NT2/D1 (cell line): ENCODE data around the gene DCP2.

ENCODE experiments used
- DNase-seq: peaks from one replicate; pipeline ENCODE4 v3.0.0-alpha.2; 2011; ENCODE audit warnings: low read depth, low spot score
- H3K27me3 ChIP-seq: 2 replicates; pipeline ENCODE4 v1.6.0; 2011; ENCODE audit warnings: mild to moderate bottlenecking; ENCODE audit not compliant: insufficient read length, insufficient read depth
- H3K36me3 ChIP-seq: 2 replicates; pipeline ENCODE4 v1.6.1; 2011; ENCODE audit warnings: mild to moderate bottlenecking, low read length, mixed read lengths; ENCODE audit not compliant: insufficient read depth, insufficient read length
- H3K4me1 ChIP-seq: 2 replicates; pipeline ENCODE4 v1.5.1; 2011; ENCODE audit not compliant: insufficient read depth, insufficient read length
- H3K4me3 ChIP-seq: 2 replicates; pipeline ENCODE4 v1.5.1; 2011; ENCODE audit warnings: low read depth; ENCODE audit not compliant: insufficient read length
- H3K9ac ChIP-seq: 2 replicates; pipeline ENCODE4 v1.6.0; 2011; ENCODE audit warnings: low read depth; ENCODE audit not compliant: insufficient read length
- H3K9me3 ChIP-seq: 2 replicates; pipeline ENCODE4 v1.5.1; 2011; ENCODE audit warnings: mild to moderate bottlenecking, low read length; ENCODE audit not compliant: insufficient read depth
- SUZ12 ChIP-seq: IDR thresholded peaks from 2 replicates; pipeline ENCODE4 v1.6.1; 2011; ENCODE audit not compliant: insufficient read length, insufficient read depth; ENCODE audit errors: extremely low read depth
- YY1 ChIP-seq: IDR thresholded peaks from 2 replicates; pipeline ENCODE4 v1.6.1; 2011; ENCODE audit not compliant: insufficient read length, insufficient read depth
- ZNF274 ChIP-seq: IDR thresholded peaks from 2 replicates; pipeline ENCODE4 v1.6.1; 2011; ENCODE audit warnings: mild to moderate bottlenecking, low read depth, low read length

DCP2 gene

GRCh38 chr5:113024076-113024697, 47.6 kb downstream of the DCP2 start:
- Histone ChIP-seq H3K4me3 (no peak overlapping the region), H3K27me3 (no peaks in the 10 kb centered on the region), H3K9me3 (no peaks in the 10 kb centered on the region; the same call in 1 of the 2 replicates), H3K4me1 (no peaks in the 10 kb centered on the region), H3K36me3 (peaks cover 56% of the 10 kb centered on the region), H3K9ac (no peak overlapping the region)
- TF ChIP-seq ZNF274 (no peak), YY1 (no peak), SUZ12 (no peak)
- no peak for DNase-seq

GRCh38 chr5:113025596-113025995, 49.0 kb downstream of the DCP2 start:
- no peak for DNase-seq
- no peak overlapping the region for H3K9ac ChIP-seq
- no peaks in the 10 kb centered on the region; the same call in 1 of the 2 replicates for H3K9me3 ChIP-seq
- H3K4me1 ChIP-seq, result no peaks in the 10 kb centered on the region
- no peak overlapping the region for H3K4me3 ChIP-seq
- peaks cover 49% of the 10 kb centered on the region for H3K36me3 ChIP-seq
- no peaks in the 10 kb centered on the region for H3K27me3 ChIP-seq
- TF ChIP-seq SUZ12 (no peak), YY1 (no peak), ZNF274 (no peak)

DNA sequence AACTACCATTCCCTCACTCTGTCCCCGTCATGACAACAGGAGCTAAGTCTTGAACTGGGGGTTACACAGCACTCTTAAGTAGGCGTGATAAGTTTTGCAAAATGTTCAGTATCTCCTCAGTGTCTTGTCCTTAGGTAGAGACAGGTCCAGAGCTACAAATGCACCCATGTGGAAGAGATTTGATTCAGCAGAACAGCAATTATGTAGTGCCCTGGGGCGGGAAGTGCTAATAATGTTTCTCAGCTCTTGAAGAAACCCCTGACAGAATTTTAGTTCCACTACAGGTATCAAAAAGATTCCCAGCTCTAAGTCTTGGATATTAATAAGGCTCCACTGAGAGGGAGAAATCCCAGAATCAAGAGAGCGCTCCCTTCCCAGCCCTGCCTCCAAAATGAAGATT, 49.6 kb downstream of the DCP2 start:
- Histone ChIP-seq H3K4me3 (no peak overlapping the region), H3K9ac (no peak overlapping the region), H3K36me3 (peaks cover 44% of the 10 kb centered on the region), H3K9me3 (no peaks in the 10 kb centered on the region; the same call in 1 of the 2 replicates), H3K4me1 (no peaks in the 10 kb centered on the region), H3K27me3 (no peaks in the 10 kb centered on the region)
- no peak for DNase-seq
- no peak for TF ChIP-seq ZNF274
- TF ChIP-seq SUZ12, result no peak
- TF ChIP-seq YY1, result no peak

DNA sequence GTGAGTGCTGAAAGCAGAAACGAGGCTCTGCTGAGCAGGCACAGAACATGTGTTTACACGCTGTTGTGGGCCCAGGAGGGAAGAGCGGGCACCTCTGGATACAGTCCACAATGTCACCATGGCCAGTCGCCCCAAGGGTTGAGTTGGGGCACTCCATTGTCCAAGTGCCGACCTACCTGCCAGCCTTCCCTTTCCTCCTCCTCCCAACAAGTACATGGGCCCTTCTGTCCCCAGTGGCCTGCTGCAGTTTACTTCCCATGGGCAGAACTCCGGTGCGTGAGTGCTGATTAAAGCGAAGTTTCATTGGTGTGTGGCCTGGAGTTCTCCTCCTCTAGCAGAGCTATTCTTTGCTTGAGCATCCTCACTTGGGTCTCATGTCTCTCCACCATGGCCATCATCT, 50.4 kb downstream of the DCP2 start:
- Histone ChIP-seq H3K4me1 (no peaks in the 10 kb centered on the region), H3K36me3 (peaks cover 44% of the 10 kb centered on the region), H3K9me3 (no peaks in the 10 kb centered on the region; the same call in 1 of the 2 replicates), H3K27me3 (no peaks in the 10 kb centered on the region), H3K9ac (no peak overlapping the region), H3K4me3 (no peak overlapping the region)
- no peak for TF ChIP-seq SUZ12
- TF ChIP-seq ZNF274, result no peak
- TF ChIP-seq YY1, result no peak
- no peak for DNase-seq

DNA sequence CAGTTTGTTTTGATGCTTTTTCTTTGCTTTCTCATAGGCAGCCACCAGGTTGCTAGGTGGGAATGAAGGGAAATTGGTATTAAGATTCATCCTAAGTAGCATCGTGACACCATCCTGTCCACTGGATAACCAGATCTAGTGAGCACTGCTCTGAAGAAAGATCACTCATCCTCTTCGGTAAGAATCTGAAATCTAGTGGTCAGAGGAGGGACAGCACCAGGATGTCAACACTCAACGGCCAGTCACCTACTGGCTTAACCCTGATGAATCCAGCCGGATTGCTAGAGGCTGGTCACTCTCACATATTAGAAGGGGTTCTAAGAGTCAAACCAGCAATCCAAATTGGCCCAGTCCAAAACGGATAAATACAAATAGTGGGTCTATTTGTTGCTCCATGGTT, 50.8 kb downstream of the DCP2 start:
- no peak for DNase-seq
- Histone ChIP-seq H3K4me3 (no peak overlapping the region), H3K36me3 (peaks cover 44% of the 10 kb centered on the region), H3K27me3 (no peaks in the 10 kb centered on the region), H3K4me1 (no peaks in the 10 kb centered on the region), H3K9ac (no peak overlapping the region), H3K9me3 (no peaks in the 10 kb centered on the region; the same call in 1 of the 2 replicates)
- no peak for TF ChIP-seq SUZ12
- TF ChIP-seq ZNF274, result no peak
- TF ChIP-seq YY1, result no peak

GRCh38 chr5:113029614-113030013, 53.0 kb downstream of the DCP2 start:
- Histone ChIP-seq H3K9me3 (no peaks in the 10 kb centered on the region; the same call in 1 of the 2 replicates), H3K36me3 (peaks cover 33% of the 10 kb centered on the region), H3K9ac (no peak overlapping the region), H3K4me1 (no peaks in the 10 kb centered on the region), H3K27me3 (no peaks in the 10 kb centered on the region), H3K4me3 (no peak overlapping the region)
- TF ChIP-seq YY1 (no peak), SUZ12 (no peak), ZNF274 (no peak)
- no peak for DNase-seq

DNA sequence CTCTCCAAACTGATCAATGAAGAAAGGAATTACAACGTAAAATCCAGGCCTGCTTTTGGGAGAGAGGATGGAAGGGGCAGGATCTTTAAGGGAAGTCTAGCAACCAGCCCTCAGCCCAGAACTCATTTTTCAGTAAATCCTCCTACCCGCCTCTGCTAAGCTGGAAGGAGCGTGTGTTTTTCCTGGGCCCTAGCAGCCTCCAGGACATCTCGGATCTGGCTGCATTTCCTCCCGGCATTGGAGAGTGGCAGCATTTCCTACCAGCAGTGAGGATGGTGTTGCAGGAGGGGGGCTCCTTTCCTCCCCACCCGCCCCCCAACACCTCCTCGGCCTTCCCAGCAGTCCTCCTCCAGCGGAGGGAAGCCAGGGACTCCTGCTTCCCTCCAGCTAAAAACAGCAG, 54.5 kb downstream of the DCP2 start:
- TF ChIP-seq ZNF274 (no peak), YY1 (no peak), SUZ12 (no peak)
- Histone ChIP-seq H3K27me3 (no peaks in the 10 kb centered on the region), H3K4me3 (no peak overlapping the region), H3K9me3 (no peaks in the 10 kb centered on the region; the same call in 1 of the 2 replicates), H3K36me3 (peaks cover 34% of the 10 kb centered on the region), H3K4me1 (peaks cover under 1% of the 10 kb centered on the region), H3K9ac (no peak overlapping the region)
- no peak for DNase-seq
